GM19351 (cell line): ENCODE results near the gene LTA.
"Not testable (repeated sequence)": the region's sequence is repeated elsewhere in the genome, so short reads cannot be mapped to it uniquely, and the experiment has no call there.

ENCODE experiments used
- ATAC-seq: cut with Tn5 transposase; IDR thresholded peaks from one replicate; pipeline ENCODE4 v1.9.1; 2021; ENCODE audit warnings: mild to moderate bottlenecking, moderate library complexity; ENCODE audit not compliant: unreplicated experiment

Gene LTA

DNA sequence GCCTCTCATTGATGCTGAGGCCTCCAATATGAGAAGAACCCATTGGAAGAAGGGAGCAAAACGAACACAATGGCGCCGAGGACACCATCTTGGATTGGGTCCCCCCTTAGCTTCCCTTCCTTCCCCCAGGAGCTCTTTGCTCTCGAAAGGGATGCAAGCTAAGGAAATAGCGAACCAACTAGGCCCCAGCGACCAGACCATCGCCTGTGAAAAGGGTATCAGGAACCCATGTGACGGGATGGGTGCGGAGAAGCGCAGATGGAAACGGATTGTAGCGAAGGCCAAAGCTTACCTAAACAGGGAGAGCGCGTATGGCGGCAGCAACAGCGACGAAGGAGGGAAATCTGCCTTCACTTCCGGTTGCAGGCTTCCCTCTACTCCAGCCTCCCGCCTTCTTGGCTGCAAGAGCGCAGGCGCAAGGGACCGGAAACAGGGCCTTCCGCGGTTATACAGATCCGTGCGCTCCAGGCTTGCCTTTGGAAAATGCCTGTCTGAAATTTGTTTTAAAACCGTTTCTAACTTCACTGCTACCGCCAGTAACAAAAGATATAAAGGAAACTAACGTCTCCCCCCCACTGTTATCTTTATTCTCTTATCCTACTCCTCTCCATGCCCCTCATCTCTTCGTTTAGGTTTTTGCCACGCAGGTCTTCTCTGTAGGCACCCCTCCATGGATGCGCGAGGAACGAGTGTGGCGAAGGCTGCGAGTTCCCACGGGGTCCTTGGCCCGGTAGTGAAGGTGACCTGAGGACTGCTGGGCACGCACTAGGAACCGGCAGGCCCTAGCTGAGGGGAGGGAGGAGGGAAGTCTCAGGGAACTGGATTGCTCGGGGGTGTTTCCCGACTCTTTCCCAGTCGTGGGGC, 30.2 kb upstream of the LTA start, which contains the start of gene DDX39B:
Gene DDX39B (minus strand): TSS at position 346 of the 864 bp plus-strand sequence. CDS start 1,471 bp downstream, outside the sequence.
- ATAC-seq = peak; percentile 56

DNA sequence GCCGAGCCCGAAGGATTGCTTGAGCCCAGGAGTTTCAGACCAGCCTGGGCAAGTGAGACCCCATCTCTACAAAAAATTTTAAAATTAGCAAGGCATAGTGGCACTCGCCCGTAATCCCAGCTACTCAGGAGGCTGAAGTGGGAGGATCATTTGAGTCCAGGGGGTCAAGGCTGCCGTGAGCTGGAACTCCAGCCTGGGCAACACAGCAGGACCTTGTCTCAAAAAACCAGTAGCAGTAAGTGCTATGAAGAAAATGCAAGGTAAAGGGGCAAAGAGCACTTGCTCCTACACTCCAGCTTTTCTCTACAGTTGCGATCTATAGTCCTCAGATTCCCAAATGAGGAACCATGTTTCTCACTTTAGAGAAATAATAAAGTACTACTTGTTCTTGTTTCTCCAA, 28.4 kb upstream of the LTA start:
- ATAC-seq = no peak

- ATAC-seq = no peak
Observed at GRCh38 chr6:31544676-31545075, 27.4 kb upstream of the LTA start.

- ATAC-seq = no peak
Observed at GRCh38 chr6:31545291-31545690, 26.8 kb upstream of the LTA start.

DNA sequence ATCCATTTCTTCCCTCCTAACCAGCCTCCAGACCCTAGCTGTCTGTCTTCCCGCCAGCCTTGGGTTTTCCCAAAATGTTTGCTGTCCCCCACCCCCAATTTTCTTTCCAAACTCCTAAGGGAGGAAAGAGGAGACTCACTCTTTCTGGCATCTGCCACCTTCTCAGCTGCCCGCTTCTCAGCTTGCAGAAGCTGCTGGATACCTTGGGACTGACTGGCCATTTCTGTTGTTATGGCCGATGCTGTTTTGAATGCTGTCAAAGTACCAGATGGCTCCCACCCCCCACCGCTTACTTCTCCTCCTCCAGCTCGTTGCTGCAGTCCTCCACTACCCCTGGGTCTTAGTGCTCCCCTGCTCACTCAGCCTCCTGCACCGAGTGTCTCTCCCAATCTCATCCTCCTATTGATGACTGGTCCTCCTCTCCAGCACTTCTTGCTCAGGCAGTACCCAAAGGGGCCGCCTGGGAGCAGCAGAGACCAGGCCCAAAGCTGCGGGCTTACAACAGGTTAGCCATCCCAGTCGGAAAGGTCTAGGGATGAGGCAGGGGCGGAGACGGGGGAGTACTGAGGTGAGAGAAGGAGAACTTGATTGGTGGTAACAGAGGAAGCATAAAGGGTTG, 25.6 kb upstream of the LTA start, which contains the start of gene ATP6V1G2:
Gene ATP6V1G2 (minus strand): TSS at position 270 of the 619 bp plus-strand sequence. CDS start 49 bp downstream, at position 221.
- ATAC-seq = no peak

GRCh38 chr6:31546958-31547726, 24.9 kb upstream of the LTA start, which contains the start of gene NFKBIL1:
NFKBIL1 (plus strand) TSS chr6:31547608; CDS start chr6:31547695, 87 bp downstream.
- ATAC-seq = peak; percentile 75

DNA sequence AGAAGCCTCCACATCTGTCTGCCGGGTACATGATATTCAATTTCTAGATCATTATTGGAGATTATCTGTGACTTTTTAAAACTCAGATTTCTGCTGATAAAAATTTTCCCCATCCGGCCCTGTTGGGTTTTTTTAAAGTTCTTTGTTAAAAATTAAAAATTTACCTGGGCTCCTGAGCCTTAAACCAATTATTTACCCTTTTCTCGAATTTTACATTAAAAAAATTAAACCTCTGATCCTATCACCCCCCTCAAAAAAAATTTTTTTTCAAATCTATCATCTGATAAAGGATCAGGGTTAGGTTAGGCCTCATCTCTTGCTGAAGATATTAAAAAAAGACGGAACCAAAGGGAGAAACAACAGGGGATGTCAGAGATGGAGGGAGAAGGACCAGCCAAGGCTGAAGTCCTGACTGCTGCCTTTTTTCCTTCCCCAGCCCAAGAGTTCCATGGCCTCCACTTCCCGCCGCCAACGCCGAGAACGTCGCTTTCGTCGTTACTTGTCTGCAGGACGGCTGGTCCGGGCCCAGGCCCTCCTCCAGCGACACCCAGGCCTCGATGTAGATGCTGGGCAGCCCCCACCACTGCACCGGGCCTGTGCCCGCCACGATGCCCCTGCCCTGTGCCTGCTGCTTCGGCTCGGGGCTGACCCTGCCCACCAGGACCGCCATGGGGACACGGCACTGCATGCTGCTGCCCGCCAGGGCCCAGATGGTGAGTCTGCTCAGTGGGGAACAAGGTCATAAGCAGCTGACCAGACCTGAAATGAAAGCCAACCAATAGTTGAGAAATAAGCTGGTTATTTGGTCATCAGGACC, 24.2 kb upstream of the LTA start:
- ATAC-seq = no peak

DNA sequence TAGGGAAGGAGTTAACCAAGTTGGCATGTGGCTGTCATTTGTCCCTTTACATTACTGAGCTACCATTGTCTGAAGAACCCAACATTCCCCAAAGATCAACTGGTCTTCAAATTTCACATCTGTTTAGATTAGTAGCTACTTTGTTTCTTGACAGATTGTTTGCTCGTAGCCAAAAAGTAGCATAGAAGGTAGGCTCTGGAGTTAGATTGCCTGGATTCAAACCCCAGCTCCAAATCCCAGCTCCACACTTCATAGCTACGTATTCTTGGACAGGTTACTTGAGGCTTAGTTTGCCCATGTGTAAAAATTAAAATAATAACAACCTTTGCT, 23.6 kb upstream of the LTA start:
- ATAC-seq = no peak

GRCh38 chr6:31551371-31551770, 20.7 kb upstream of the LTA start:
- not testable (repeated sequence) for ATAC-seq

- no peak for ATAC-seq
Observed at GRCh38 chr6:31556307-31556706, 15.8 kb upstream of the LTA start.

DNA sequence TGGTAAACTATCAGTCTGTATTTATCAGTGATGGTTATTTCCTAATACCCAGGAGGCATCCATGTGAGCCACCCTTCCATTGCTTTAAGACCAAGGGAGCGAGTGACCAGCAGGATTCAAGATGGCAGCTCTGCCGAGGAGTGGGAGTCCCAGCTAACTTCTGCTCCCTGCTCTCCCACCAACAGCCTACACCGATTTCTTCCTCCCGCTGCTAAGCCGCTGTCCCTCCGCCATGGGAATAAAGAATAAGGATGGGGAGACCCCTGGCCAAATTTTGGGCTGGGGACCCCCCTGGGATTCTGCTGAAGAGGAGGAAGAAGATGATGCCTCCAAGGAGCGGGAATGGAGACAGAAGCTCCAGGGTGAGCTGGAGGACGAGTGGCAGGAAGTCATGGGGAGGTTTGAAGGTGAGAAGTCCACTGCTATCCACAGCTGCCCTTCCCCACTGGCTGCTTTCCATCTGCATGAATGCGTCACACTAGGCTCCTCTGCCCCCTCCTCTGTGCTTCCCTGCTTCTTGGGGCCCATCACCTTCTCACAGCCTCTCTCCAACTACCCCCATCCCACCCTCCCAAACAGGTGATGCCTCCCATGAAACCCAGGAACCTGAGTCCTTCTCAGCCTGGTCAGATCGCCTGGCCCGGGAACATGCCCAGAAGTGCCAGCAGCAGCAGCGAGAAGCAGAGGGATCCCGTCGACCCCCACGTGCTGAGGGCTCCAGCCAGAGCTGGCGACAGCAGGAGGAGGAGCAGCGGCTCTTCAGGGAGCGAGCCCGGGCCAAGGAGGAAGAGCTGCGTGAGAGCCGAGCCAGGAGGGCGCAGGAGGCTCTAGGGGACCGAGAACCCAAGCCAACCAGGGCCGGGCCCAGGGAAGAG, 14.4 kb upstream of the LTA start:
- no peak for ATAC-seq

- ATAC-seq = no peak
Observed at GRCh38 chr6:31558318-31558625, 13.8 kb upstream of the LTA start.

- no peak for ATAC-seq
Observed at GRCh38 chr6:31558631-31559500, 13.2 kb upstream of the LTA start.

DNA sequence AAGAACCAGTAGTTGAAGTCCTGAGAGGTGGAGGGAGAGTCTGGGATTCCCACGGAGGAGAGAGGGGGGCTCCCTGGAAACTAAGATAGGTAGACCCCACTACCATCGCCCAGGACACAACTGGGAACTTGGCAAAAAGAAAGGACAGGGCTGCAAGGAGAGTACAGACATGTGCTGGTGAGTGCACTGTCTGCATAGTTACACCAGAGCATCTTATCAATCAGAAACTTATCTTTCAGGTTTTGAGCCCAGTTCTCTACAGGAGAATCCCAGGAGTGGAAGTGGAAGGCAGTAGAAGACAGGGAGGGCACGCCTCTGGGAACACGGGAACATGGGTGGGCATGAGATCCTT, 12.5 kb upstream of the LTA start:
- no peak for ATAC-seq

DNA sequence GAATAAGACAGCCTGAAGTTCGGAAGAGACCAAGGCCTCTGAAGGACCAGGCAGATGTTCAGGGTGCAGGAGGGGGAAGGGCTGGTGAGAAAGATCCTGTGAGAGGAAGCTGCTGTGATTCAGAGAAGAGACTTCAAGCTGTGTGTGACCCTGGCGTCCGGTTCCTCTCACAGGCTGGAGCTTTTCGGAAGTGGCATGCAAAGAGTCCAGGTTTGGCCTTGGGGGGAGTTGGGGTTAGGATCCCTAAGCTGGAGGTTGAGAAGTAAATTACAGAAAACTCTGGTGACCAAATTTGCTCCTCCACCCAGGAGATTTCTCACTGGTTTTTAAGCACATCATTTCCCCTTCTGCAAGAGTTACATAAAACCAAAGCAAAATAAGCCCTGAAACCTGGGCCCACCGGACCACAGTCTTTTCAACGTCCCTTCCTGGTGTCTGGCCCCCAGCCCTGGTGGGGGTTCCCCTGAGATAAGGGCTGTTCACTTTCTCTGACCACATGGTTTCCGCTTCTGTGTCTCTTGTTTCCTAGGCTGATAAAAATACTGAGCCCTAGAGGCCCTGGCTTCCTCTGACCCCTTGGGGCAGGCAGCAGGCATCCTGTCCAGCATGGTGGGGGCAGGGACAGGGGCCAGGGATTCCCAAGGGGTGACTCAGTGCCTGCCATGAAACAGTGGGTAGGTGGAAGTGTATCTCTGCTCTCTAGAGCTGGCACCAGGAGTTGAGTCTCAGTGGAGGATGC, 12.0 kb upstream of the LTA start:
- peak; percentile 55 for ATAC-seq

GRCh38 chr6:31560697-31561058, 11.4 kb upstream of the LTA start:
- ATAC-seq = no peak

- no peak for ATAC-seq
Observed at GRCh38 chr6:31567531-31568370, 4.3 kb upstream of the LTA start.
